Cardiac fibroblast (primary cell): ENCODE data around the gene MARK4.

Experiments
- DNase-seq, 2 donors: peaks; one replicate each; pipeline versions ENCODE4 v3.0.0 to v3.0.0-alpha.2; 2010; ENCODE audit warnings: low read depth in 2 of 2
- H3K4me3 ChIP-seq, 2 donors: replicated peaks in 1 of 2; 1 replicate in 1 of 2; 2 replicates in 1 of 2; pipeline ENCODE4 v1.5.1; 2011; ENCODE audit warnings: low read depth in 2 of 2, low read length in 2 of 2, mild to moderate bottlenecking in 2 of 2, moderate library complexity in 1 of 2
- CTCF ChIP-seq: IDR thresholded peaks from one replicate; pipeline ENCODE4 v1.5.1; 2011; ENCODE audit warnings: low read depth, mild to moderate bottlenecking, low read length, inconsistent platforms

Gene MARK4

GRCh38 chr19:45354241-45354842 lies 103.3 kb downstream of the MARK4 start:
- TF ChIP-seq CTCF = no peak
- DNase-seq = no peak
- H3K4me3 ChIP-seq = no peak overlapping the region
